Stimulated activated CD4-positive, alpha-beta T cell treated with anti-CD3 and anti-CD28 coated beads, Interleukin-1b, Interleukin-23, amount 100 ng/mL, for 1 hour (primary cell): ENCODE data around the gene INTS2.
"Not testable (repeated sequence)": the region's sequence is repeated elsewhere in the genome, so short reads cannot be mapped to it uniquely, and the experiment has no call there.

ENCODE experiments used
- DNase-seq, 2 donors: peaks; one replicate each; pipeline ENCODE4 v3.0.0-alpha.2; 2020; ENCODE audit warnings: low read depth in 2 of 2

Gene INTS2

DNA sequence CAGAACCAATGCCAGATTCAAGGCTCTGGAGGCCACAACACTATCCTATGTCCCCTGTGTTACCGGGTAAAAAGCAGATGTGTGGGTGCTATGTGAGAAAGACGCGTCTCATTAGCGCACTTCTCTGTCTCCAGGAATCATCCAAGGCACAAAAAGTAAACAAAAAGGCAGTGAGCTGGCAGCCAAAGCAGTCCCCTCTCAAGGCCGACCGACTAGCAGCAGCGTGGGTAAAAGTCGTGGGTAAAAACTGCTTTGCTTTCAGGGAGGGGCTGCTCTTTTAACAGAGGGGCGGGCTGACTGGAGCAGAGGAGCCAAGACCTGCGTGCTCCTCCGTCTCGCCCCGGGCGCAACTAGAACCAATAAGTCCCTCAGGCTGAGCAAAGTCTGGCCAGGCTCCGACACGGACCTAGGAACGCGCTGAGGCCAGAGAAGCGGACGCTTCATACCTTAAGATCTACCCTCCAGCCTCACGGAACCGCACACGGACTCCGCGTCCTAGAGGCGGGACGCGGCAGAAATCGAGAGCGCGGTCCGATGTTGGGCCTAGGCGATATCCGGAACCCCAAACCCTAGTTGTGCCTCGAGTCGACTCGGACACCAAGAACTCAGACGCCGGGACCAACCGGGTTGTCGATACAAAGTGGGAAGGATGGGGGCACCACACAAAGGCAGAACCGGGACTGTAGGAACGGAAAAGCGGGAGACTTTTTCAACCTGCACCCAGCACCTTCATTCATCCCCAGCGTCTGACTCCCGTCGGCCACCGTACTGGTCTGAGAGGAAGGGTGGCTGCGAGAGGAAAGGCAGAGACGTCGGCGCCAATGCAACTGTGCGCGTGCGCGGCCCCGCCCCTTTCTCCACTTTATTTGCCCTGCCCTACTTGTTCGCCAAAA is at the start of gene INTS2:
Gene INTS2 (minus strand): TSS at position 775 of the 893 bp plus-strand sequence. CDS start 1,338 bp downstream, outside the sequence.
- peak; percentile 85 to 92 for DNase-seq

DNA sequence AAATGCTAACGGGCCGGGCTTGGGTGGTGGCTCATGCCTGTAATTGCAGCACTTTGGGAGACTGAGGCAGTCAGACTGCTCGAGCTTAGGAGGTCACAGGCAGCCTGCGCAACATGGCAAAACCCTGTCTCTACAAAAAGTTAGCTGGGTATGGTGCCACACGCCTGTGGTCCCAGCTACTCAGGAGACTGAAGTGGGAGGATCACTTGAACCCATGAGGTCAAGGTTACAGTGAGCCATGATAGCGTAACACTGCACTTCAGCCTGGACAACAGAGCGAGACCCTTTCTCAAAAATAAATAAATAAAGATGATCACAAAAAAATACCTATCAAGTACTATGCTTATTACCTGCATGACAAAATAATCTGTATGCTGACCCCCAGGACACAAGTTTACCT is 46.3 kb upstream of the INTS2 start:
- DNase-seq = no peak

GRCh38 chr17:61972311-61972710 is 44.5 kb upstream of the INTS2 start:
- DNase-seq = no peak

DNA sequence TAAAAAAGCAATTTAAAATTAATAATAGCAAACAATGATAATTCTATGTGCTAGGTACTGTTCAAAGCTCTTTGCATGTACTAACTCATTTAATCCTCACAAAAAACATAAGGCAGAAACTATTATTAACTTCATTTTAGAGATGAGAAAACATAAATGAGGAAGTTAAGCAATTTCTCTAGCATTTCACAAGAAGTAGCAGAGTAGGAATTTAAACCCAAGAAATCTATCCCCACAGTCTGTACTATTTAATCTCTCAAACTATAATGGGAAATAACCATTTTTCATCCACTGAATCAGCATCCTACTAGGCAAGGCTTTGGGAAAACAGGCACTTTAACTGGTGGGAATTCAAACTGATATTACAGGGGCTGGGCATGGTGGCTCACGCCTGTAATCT is 42.2 kb upstream of the INTS2 start:
- DNase-seq = no peak

DNA sequence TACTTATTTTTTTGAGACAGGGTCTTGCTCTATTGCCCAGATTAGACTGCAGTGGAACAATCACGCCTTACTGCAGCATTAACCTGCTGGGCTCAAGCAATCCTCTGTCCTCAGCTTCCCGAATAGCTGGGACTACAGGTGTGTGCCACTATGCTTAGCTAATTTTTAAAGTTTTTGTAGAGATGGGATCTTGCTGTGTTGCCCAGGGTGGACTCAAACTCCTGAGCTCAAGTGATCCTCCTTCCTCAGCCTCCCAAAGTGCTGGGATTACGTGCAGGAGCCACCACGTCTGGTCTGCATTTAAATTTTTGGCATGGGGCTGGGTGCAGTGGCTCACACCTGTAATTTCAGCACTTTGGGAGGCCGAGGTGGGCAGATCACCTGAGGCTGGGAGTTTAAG is 41.0 kb upstream of the INTS2 start:
- DNase-seq = no peak

DNA sequence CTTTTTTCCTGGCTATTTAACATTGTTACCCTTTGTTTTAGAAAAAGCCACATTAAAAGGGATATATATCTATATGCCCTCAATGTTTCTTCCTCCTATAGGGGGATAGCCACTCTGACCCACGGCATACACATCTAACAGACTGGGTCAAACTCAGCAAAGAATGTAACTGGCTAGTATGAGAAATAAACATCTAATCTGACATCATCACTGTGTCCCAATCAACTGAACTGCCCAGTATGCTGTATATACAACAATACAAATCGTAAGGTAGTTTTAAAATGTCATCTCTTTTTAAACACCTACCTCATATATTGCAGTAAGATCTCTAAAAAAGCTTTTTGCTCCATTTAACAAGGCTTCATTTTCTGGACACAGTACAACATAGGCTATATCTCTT is 39.9 kb upstream of the INTS2 start:
- DNase-seq = no peak

DNA sequence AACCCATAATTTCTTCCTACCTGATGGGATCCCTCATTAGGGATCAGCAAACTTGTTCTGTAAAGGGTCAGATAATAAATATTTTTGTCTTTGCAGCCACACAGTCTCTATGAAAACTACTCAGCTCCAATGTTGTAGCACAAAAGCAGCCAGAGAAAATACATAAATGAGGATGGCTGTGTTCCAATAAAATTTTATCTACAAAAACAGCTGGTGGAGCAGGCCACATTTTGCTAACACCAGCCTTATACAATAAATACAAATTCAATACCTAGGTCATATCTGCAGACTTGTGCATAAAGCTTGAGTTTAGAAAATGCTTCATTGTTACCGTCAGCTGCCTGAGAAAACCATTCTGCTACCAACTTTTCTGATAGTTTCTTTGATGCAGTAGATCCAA is 38.4 kb upstream of the INTS2 start:
- DNase-seq = no peak

- no peak for DNase-seq
Observed at GRCh38 chr17:61955619-61956018, 27.8 kb upstream of the INTS2 start.

DNA sequence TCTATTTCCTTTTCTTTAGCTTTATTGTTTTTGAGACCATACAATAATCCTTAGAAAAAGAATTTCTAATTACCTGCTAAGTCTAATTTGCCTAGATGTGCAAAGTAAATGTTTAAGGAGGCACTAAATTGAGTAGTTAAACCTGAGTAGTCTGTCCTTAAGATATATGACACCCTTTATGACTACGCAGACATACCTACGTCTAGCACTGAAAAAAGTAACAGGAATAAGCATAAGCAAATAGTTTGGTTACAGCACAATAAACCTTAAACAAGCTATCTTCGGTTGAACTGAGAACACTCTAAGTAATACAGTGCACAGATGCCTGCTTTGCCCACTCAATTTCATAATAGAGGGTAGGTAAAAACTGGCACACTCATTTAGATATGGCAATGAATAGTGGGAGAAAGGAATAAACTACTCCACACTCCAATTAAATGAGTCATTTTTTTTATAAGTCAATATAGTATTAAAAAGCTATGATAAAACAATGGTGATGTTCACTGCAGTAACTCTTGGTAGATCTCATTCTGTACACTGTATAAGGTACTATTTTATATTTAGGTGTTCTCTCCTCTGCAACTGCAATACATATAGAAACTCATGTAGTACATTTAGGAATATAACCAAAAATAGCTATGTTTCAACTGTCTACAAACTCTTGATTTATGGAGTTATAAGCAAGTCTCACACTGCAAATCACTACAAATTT is 19.7 kb upstream of the INTS2 start:
- no peak for DNase-seq

- no peak for DNase-seq
Observed at GRCh38 chr17:61946359-61946758, 18.6 kb upstream of the INTS2 start.

DNA sequence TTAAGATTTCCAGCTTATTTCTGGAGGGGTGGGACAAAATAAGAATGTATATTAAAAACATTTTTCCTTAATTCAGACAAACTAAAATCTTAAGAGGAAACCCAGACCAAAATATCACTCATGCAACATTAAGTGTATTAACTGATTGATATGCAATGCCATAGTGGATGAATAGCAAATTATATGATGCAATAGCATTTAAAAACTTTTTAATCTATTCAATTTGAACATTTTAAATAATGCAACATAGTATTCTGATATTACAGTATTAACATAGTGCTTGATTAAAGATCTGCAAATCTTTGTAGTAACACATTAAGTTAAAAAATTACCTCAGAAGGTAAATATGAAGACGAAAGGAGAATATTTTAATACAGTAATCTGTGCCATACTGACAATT is 15.3 kb upstream of the INTS2 start:
- no peak for DNase-seq

- no peak for DNase-seq
Observed at GRCh38 chr17:61942085-61942484, 14.3 kb upstream of the INTS2 start.

DNA sequence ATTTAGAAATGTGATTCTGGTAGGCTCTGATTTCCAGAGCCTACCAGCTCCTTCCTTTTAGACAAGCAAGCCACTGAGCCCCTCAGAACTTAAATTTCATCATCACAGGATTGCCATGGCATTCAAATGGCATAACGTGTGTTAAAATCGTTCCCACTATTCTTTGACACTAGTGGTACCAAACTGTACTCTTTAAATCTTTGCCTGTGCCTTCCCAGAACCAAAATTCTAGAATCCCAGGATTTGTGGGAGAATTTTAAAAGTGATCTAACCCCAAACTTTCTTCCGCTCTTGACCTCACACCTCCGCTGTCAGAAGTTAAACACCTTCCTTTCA is 287 bp upstream of the INTS2 start:
- no peak for DNase-seq

DNA sequence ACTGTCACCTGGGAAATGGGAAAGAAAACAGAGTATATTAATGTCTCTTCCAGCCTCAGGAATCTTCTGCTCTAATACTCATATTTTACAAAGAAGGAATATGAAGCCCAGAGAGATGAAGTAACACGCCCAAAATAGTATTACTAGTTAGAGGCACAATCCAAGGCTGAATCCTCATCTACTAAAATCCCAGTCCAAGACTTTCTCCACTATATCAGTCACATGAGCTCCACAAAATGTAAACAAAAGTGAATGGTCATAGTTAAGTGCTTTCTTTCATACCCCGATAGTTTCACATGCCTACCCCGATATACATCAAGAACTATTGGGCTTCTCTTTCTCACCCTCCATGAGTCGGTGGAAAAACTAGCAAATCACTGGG is 965 bp downstream of the INTS2 start:
- DNase-seq = no peak

GRCh38 chr17:61915162-61915561 is 12.6 kb downstream of the INTS2 start:
- DNase-seq = not testable (repeated sequence)

GRCh38 chr17:61908292-61909037 is 19.3 kb downstream of the INTS2 start:
- DNase-seq = no peak

- no peak for DNase-seq
Observed at GRCh38 chr17:61907361-61907760, 20.4 kb downstream of the INTS2 start.

DNA sequence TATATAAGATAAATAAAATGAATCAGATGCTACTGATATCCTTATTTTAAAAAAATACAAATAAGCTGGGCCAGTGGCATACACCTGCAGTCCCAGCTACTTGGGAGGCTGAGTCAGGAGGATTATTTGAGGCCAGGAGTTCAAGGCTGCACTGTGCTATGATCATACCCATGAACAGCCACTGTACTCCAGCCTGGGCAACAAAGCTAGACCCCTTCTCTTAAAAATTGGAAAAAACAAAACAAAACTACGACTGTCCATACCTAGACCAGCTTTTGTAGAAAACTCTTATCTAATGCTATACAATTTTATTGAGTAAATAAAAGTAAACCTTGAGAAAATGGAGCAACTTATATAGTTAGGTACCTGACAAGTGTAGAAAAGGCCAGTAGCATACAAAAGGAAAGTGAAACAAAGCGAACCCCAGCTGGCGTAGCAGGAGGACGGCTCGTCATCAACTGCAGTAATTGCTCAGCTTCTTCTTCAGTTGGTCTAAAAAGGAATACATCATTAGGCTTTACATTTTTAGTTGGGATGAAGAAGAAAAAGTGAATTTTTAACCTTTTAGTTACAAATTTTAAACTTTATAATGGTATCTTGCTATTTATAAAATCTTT is 23.6 kb downstream of the INTS2 start:
- no peak for DNase-seq

GRCh38 chr17:61903251-61903650 is 24.5 kb downstream of the INTS2 start:
- no peak for DNase-seq

DNA sequence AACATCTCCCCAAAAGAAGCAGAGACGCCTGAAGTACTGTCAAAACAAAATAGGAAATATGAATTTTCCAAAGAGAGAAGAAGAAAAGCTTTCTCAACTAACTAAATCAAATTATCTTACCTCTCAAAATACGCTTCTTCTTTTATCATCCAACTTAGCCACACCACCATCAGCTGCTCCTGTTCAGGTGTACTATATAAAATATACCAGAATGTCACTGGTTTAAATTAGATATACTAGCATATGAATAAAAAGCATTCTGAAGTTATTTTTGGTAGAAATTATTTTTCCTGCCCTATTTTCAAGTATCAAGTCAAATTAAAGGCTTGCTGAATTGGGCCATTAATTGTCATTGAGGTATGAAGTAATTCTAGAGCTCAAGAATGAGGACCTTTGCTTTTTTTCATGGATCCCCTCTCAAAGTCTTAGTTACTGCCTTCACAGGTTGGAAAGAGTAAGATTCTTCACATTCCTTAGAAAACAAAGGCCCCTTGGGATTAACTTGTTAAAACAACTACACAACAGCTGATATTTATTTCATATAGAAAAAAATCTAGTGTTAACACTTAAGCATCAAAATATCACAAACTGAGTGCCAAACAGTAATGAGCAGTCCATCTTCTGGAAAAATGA is 30.1 kb downstream of the INTS2 start:
- DNase-seq = no peak

DNA sequence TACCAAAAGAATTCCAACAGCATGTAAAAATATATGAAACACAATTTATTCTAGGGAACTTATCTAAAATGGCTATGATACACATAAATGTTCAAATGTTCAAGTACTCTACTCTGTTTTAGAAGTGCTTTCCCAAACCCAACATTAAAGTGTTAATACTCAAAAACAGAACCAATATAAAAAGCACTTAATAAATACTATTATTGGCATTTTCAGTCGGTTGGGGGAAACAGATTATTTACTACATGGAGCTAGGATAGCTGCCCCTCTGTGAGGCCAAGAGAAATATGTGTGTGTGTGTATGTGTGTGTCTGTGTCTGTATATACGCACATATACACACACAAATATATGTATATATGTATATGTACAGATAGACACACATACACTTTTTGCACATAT is 32.4 kb downstream of the INTS2 start:
- no peak for DNase-seq

- not testable (repeated sequence) for DNase-seq
Observed at GRCh38 chr17:61894310-61894709, 33.5 kb downstream of the INTS2 start.
